Heart left ventricle (tissue), 13 donors: ENCODE measurements around the gene CFAP77.

ENCODE experiments used
- POLR2A ChIP-seq, 2 donors: fragments of 450-650 bp; IDR thresholded peaks; one replicate each; pipeline ENCODE4 v1.6.1; 2017; ENCODE audit warnings: antibody characterized with exemption in 2 of 2, mild to moderate bottlenecking in 2 of 2, moderate library complexity in 2 of 2
- TF ChIP-seq, protein P1 (sequence below), 12 donors: fragments of 200-600 bp; sonication (generic) in 4 of 12; IDR thresholded peaks; one replicate each; pipeline versions ENCODE4 v1.5.0 to v1.8.0; 2018 to 2022; ENCODE audit warnings: antibody characterized with exemption in 12 of 12, mild to moderate bottlenecking in 5 of 12
- donor health status: ischemic (EF 13 %, LVEDD 7.1; RV severe dilation, severe dysfunction).
- donor health status: DM: no; HTN: yes; CAD: no.
- donor health status: DM: no; HTN: no; CAD: no.
- donor health status: ischemic (EF 25% LVEDD 6.9; RV normal size, moderate dysfunction).
- donor health status: ischemic (EF 25% LVEDD 5.7; RV mildly dilated, moderate dysfunction).
- donor health status: ischemic (EF 35%, LVEDD 5.7; RV mildly dilated, moderate dysfunction).
- donor health status: nonischemic (EF 11% LVEDD 7.7; RV severe dilation, severe dysfunction).
- donor health status: DM: yes; HTN: yes; CAD: no.
- donor health status: PGD.
- donor health status: ischemic (EF 29% LVEDD 5.4; RV normal size, mild dysfunction).
- donor health status: nonischemic (EF 23%, LVEDD 6.1; RV moderate dilation, normal function).

GRCh38 chr9:132559711-132560110 lies 149.7 kb downstream of the CFAP77 start:
- TF ChIP-seq, protein P1, sequence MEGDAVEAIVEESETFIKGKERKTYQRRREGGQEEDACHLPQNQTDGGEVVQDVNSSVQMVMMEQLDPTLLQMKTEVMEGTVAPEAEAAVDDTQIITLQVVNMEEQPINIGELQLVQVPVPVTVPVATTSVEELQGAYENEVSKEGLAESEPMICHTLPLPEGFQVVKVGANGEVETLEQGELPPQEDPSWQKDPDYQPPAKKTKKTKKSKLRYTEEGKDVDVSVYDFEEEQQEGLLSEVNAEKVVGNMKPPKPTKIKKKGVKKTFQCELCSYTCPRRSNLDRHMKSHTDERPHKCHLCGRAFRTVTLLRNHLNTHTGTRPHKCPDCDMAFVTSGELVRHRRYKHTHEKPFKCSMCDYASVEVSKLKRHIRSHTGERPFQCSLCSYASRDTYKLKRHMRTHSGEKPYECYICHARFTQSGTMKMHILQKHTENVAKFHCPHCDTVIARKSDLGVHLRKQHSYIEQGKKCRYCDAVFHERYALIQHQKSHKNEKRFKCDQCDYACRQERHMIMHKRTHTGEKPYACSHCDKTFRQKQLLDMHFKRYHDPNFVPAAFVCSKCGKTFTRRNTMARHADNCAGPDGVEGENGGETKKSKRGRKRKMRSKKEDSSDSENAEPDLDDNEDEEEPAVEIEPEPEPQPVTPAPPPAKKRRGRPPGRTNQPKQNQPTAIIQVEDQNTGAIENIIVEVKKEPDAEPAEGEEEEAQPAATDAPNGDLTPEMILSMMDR (IDR thresholded peaks at IDR 0.05), result no peak
- no peak for TF ChIP-seq POLR2A (IDR thresholded peaks at IDR 0.05)
